GM18858 (cell line): ENCODE results near the gene TULP1.
"Not testable (repeated sequence)": the region's sequence is repeated elsewhere in the genome, so short reads cannot be mapped to it uniquely, and the experiment has no call there.

Source experiments
- ATAC-seq: cut with Tn5 transposase; IDR thresholded peaks from one replicate; pipeline ENCODE4 v1.9.1; 2021; ENCODE audit not compliant: unreplicated experiment

Gene TULP1

DNA sequence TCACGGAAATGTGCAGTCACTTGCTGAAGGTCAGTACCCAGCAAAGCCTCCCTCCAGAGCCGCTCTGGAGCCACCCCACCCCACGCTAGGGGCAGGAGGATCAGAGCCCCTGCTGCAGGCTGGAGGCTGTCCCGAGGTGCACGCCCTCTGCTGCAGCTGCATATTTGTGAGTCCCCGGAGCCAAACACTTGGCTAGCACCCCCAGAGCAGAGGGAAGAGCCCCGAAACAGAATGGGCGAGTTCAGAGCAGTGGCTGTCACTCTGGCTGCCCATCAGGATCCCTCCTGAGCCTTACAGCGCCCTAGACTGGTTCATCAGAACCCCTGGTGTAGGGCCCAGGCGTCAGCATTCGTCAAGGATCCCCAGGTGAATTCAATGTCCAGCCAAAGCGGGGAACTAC lies 9.5 kb upstream of the TULP1 start:
- no peak for ATAC-seq

DNA sequence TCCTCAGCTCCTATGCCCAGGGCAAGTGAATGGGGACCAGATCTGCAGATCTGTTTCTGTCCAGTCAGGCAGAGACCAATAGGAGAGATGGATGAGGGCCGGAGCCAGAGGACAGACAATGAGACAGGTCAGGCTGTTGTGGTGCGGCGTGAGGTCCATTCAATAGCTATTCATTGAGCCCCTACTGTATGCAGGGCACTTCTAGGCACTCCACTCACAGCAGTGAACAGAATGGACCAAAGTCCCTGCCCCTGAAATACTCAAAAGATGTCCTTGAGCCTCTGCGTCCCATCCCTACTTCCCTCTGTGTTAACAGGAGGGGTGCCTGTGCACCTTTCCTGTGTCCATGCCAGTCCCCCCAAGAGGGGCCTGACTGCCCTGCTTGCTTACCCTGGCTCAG lies 8.5 kb upstream of the TULP1 start:
- no peak for ATAC-seq

DNA sequence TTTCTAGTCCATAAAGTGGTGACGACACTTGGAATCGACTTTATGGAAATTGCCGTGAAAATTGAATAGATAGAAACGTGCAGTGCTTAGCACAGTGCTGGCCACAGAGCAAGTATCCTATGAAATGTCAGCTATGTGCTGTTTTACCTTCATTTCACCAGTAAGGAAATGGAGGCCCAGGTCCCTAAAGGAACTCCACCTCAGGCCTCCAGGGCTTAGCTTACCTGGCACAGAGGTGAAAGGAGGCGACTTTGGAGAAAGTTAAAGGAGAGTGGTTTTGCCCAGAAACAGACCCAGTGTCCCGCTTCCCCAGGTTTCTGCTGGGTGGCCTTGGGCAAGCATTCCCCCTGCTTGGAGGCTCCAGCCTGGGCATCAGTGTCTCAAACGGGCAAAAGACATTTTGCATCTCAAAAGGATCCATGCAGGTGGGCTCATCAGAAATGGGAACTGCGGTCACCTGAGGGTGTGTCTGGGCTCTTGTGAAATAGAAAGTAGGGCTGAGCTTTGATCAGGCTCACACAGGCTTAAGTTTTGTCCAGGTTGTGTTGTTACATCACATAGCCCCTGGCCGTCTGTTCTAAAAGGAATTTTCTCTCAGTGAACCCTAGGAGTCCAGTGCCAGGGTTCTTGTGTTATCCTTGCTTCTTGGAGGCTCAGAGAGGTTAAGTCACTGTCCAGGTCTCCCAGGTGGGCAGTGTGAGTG lies 6.8 kb upstream of the TULP1 start:
- ATAC-seq, result no peak

GRCh38 chr6:35518566-35519312 lies 6.0 kb upstream of the TULP1 start:
- ATAC-seq, result no peak

GRCh38 chr6:35517978-35518377 lies 5.3 kb upstream of the TULP1 start:
- ATAC-seq, result not testable (repeated sequence)

- ATAC-seq, result no peak
These were observed 4.0 kb upstream of the TULP1 start for GRCh38 chr6:35516712-35517111.

GRCh38 chr6:35515939-35516338 lies 3.2 kb upstream of the TULP1 start:
- not testable (repeated sequence) for ATAC-seq

DNA sequence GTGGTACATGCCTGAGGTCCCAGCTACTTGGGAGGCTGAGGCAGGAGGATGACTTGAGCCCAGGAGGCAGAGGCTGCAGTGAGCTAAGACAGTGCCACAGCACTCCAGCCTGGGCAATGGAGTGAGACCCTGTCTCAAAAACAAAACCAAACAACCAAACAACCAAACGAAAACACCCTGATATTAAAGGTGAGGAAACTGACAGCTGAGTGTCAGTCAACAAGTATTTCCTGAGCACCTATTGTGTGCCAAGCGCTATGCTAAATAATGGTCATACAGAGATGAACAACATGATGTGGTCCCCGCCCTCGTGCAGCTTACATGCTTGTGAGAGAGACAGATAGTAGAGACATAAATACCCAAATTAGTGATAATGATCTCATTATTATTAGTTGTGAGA lies 1.9 kb upstream of the TULP1 start:
- ATAC-seq, result no peak

- no peak for ATAC-seq
These were observed 690 bp downstream of the TULP1 start for GRCh38 chr6:35512006-35512405.

- no peak for ATAC-seq
These were observed 1.1 kb downstream of the TULP1 start for GRCh38 chr6:35511562-35511941.

DNA sequence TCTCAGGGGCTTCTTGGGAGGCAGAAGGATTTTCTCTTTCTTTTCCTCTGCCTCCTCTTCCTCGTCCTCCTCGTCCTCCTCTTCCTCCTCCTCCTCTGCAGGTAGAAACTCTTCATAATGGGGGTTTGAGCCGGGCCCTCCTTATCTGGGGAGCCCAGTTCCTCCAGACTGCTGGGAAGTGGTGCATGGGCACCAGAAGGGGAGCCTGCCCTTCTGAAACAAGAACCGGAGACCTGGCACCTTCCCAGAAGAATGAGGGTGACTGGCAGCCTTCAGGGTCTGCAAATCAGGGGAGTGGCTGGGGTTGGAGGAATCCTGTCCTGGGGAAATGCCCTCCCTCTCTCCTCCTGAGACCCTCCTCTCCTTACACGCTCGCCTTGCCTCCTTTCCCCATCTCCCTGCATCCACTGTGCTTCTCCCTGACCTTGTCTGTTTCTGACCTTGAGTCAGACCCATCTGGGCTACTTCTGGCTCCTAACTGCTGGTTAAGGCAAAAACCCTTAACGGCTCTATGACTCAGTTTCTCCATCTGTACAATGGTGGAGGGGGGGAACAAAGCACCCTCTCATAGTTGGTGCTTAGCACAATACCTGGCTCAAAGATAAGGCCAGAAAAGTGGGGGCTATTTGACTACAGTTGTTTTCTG lies 1.7 kb downstream of the TULP1 start:
- ATAC-seq, result no peak

GRCh38 chr6:35508542-35508941 lies 4.2 kb downstream of the TULP1 start:
- ATAC-seq, result no peak

GRCh38 chr6:35508027-35508426 lies 4.7 kb downstream of the TULP1 start:
- ATAC-seq, result no peak

GRCh38 chr6:35507221-35507620 lies 5.5 kb downstream of the TULP1 start:
- no peak for ATAC-seq

- ATAC-seq, result no peak
These were observed 6.2 kb downstream of the TULP1 start for GRCh38 chr6:35506536-35506935.

GRCh38 chr6:35505999-35506412 lies 6.7 kb downstream of the TULP1 start:
- no peak for ATAC-seq

DNA sequence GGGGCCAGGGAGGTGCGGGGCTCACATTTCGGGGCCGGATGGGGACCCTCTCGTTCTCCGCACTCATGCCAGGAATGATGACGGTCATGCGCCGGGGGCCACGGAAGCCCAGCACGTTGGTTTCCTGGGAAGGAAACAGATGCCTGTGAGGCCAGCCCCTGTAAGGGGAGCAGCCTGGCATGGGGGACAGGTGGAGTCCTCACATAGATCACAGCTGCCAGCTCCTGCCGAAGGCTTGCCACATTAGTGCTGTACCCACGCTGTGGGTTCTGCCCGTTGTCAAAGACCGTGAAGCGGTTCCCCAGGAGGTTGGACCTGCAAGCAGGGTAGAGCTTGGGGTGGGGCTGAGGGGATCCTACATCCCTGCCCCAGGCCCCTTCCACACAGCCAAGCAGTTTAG lies 9.2 kb downstream of the TULP1 start:
- ATAC-seq, result no peak

- no peak for ATAC-seq
These were observed 10.9 kb downstream of the TULP1 start for GRCh38 chr6:35501784-35502183.

DNA sequence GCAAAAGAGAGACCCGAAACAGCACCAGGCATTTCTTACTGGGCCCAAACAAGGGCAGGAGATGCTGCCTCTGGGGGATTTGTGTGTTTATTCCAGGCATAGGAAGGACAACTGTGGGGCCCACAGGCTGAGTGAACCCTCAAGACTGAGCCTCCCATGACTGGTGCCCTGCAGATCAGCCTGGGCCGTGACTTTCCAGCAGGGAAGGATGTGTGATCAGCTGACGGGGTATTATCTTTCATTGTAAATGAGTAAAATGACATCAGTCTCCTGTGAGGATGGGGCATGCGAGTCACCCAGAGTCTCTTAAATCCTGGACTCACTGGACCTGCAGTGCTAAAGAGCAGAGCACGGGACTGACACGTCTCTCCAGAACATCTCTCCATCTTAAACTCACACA lies 11.9 kb downstream of the TULP1 start:
- no peak for ATAC-seq

DNA sequence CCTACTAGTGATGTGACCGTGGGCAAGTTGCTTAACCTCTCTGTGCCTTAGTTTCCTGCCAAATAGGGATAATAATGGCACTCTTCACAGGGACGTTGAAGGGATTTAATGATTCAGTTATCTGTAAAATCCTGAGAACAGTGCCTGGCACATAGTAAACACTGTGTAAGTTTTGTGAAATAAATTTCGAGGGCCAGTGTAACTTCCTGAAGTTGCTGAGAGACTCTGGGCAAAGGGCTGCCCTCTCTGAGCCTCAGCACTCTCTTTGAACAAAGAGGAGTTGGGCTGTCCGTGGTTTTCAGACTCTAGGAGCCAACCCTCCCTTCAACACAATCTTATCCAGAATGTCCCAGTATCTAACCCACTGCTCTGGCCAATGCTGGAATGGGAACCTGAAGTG lies 13.3 kb downstream of the TULP1 start:
- ATAC-seq, result no peak

GRCh38 chr6:35498422-35499067 lies 14.2 kb downstream of the TULP1 start:
- no peak for ATAC-seq
